Measurements from ENCODE around the gene SIRPB2. TPM values are rescaled to one million over a fixed set of nuclear protein-coding genes. Genes with fewer than 3 reads are reported as not detected.
A peak's percentile ranks its signal among the peaks of the same experiment; 100 is the strongest.

SIRPB2 gene
- total RNA-seq, 4 donors from 2014 or later, result 3.9 to 28.5 (median 10.5) TPM

GRCh38 chr20:1472556-1473245, 18.5 kb downstream of the SIRPB2 start:
- WGBS, 2 donors, result 68 to 76% methylated on average over 9 of the region's 9 CpGs
- Histone ChIP-seq H3K36me3 (no peaks in the 10 kb centered on the region), H3K9me3 (no peaks in the 10 kb centered on the region), H3K4me1 (peaks cover 0 to 23% (median 12%) of the 10 kb centered on the region in 4 donors), H3K27me3 (no peaks in the 10 kb centered on the region), H3K4me3 (no peak overlapping the region), H3K27ac (no peak overlapping the region)
- TF ChIP-seq EP300 (IDR thresholded peaks at IDR 0.05) (no peak), CTCF (IDR thresholded peaks at IDR 0.05) (no peak), POLR2A (IDR thresholded peaks at IDR 0.05) (no peak)
- no peak for DNase-seq (ENCODE audit: low spot score in 2 of 2)

- no peak for DNase-seq (ENCODE audit: low spot score in 2 of 2)
- H3K4me3 ChIP-seq, result no peak overlapping the region
Measured at GRCh38 chr20:1471242-1471641, 20.0 kb downstream of the SIRPB2 start.

GRCh38 chr20:1469925-1470571, 21.2 kb downstream of the SIRPB2 start:
- Histone ChIP-seq H3K36me3 (no peaks in the 10 kb centered on the region), H3K4me3 (no peak overlapping the region), H3K27ac (peak overlapping the region in 3 of 4 donors; percentile 45 to 75 (median 51)), H3K4me1 (peaks cover 0 to 40% (median 25%) of the 10 kb centered on the region in 4 donors), H3K9me3 (no peaks in the 10 kb centered on the region), H3K27me3 (no peaks in the 10 kb centered on the region)
- TF ChIP-seq POLR2A (IDR thresholded peaks at IDR 0.05), result no peak
- TF ChIP-seq EP300 (IDR thresholded peaks at IDR 0.05), result no peak
- TF ChIP-seq CTCF (IDR thresholded peaks at IDR 0.05), result peak; percentile 51 to 68 (median 58)
- DNase-seq (ENCODE audit: low spot score in 2 of 2), result peak; percentile 34 to 73
- 15 to 19% methylated on average over 11 of the region's 11 CpGs for WGBS, 2 donors

More at GRCh38 chr20:1471242-1471641, 20.0 kb downstream of the SIRPB2 start:
- no peak for TF ChIP-seq CTCF (IDR thresholded peaks at IDR 0.05)
- no peak for TF ChIP-seq POLR2A (IDR thresholded peaks at IDR 0.05)
- no peak for TF ChIP-seq EP300 (IDR thresholded peaks at IDR 0.05)
- H3K4me1 ChIP-seq, result peaks cover 0 to 30% (median 14%) of the 10 kb centered on the region in 4 donors
- H3K9me3 ChIP-seq, result no peaks in the 10 kb centered on the region
- H3K36me3 ChIP-seq, result no peaks in the 10 kb centered on the region
- 92 to 98% methylated on average over 2 of the region's 2 CpGs for WGBS, 2 donors
- no peaks in the 10 kb centered on the region for H3K27me3 ChIP-seq
- no peak overlapping the region for H3K27ac ChIP-seq

GRCh38 chr20:1469306-1469905, 21.8 kb downstream of the SIRPB2 start:
- Histone ChIP-seq H3K4me3 (no peak overlapping the region), H3K36me3 (peaks cover 0 to 4% (median 0%) of the 10 kb centered on the region in 3 donors), H3K27me3 (no peaks in the 10 kb centered on the region), H3K9me3 (no peaks in the 10 kb centered on the region), H3K27ac (peak overlapping the region in 2 of 4 donors; percentile 51 to 75), H3K4me1 (peaks cover 0 to 46% (median 31%) of the 10 kb centered on the region in 4 donors)
- 72 to 74% methylated on average over 9 of the region's 9 CpGs for WGBS, 2 donors
- no peak for DNase-seq (ENCODE audit: low spot score in 2 of 2)
- no peak for TF ChIP-seq CTCF (IDR thresholded peaks at IDR 0.05)

Data from tibial nerve (tissue), 4 donors.